Stimulated activated CD8-positive, alpha-beta memory T cell treated with anti-CD3 and anti-CD28 coated beads, Interleukin-12 subunit alpha, Interleukin-12 subunit beta, amount 100 ng/mL, for 4 hours (primary cell): Measurements from ENCODE around the gene ANAPC5.
"Not testable (repeated sequence)": the region's sequence is repeated elsewhere in the genome, so short reads cannot be mapped to it uniquely, and the experiment has no call there.

Experiments
- DNase-seq: peaks from one replicate; pipeline ENCODE4 v3.0.0-alpha.2; 2020; ENCODE audit warnings: low read depth

Gene ANAPC5

GRCh38 chr12:121314431-121314830 lies 37.8 kb downstream of the ANAPC5 start:
- no peak for DNase-seq

- not testable (repeated sequence) for DNase-seq
These were observed 42.0 kb downstream of the ANAPC5 start for GRCh38 chr12:121310231-121310630.

GRCh38 chr12:121307397-121307796 lies 44.8 kb downstream of the ANAPC5 start:
- not testable (repeated sequence) for DNase-seq

- no peak for DNase-seq
These were observed 47.9 kb downstream of the ANAPC5 start for GRCh38 chr12:121304306-121304705.

- DNase-seq = no peak
These were observed 50.3 kb downstream of the ANAPC5 start for GRCh38 chr12:121301876-121302275.

GRCh38 chr12:121300083-121300819 lies 52.0 kb downstream of the ANAPC5 start:
- DNase-seq = no peak

GRCh38 chr12:121299662-121300061 lies 52.5 kb downstream of the ANAPC5 start:
- no peak for DNase-seq

- not testable (repeated sequence) for DNase-seq
These were observed 53.8 kb downstream of the ANAPC5 start for GRCh38 chr12:121298411-121298810.

GRCh38 chr12:121297435-121297991 lies 54.7 kb downstream of the ANAPC5 start:
- DNase-seq = peak; percentile 21

- DNase-seq = peak; percentile 89
These were observed 55.4 kb downstream of the ANAPC5 start, which contains the start of gene CAMKK2 for GRCh38 chr12:121296618-121297434. TSS of gene CAMKK2 (minus strand) at chr12:121296709. CDS start at chr12:121274526, 22,183 bp downstream.

- no peak for DNase-seq
These were observed 56.2 kb downstream of the ANAPC5 start for GRCh38 chr12:121295746-121296617.

- no peak for DNase-seq
These were observed 57.0 kb downstream of the ANAPC5 start for GRCh38 chr12:121295116-121295745.

GRCh38 chr12:121294151-121294889 lies 57.9 kb downstream of the ANAPC5 start:
- DNase-seq = no peak

GRCh38 chr12:121293603-121294002 lies 58.6 kb downstream of the ANAPC5 start:
- DNase-seq = no peak

GRCh38 chr12:121290410-121290809 lies 61.8 kb downstream of the ANAPC5 start:
- DNase-seq = no peak

- DNase-seq = no peak
These were observed 62.2 kb downstream of the ANAPC5 start for GRCh38 chr12:121289962-121290361.

GRCh38 chr12:121288986-121289385 lies 63.2 kb downstream of the ANAPC5 start:
- no peak for DNase-seq

GRCh38 chr12:121288158-121288845 lies 63.9 kb downstream of the ANAPC5 start:
- DNase-seq = no peak

GRCh38 chr12:121287267-121287954 lies 64.8 kb downstream of the ANAPC5 start:
- DNase-seq = no peak
